Activated CD4-positive, alpha-beta T cell treated with anti-CD3 and anti-CD28 coated beads, Interleukin-2, amount 50 U/mL, for 1 hour (primary cell): ENCODE measurements around the gene GALR2.

Source experiments
- DNase-seq: peaks from one replicate; pipeline ENCODE4 v3.0.0-alpha.2; 2020

Gene GALR2

DNA sequence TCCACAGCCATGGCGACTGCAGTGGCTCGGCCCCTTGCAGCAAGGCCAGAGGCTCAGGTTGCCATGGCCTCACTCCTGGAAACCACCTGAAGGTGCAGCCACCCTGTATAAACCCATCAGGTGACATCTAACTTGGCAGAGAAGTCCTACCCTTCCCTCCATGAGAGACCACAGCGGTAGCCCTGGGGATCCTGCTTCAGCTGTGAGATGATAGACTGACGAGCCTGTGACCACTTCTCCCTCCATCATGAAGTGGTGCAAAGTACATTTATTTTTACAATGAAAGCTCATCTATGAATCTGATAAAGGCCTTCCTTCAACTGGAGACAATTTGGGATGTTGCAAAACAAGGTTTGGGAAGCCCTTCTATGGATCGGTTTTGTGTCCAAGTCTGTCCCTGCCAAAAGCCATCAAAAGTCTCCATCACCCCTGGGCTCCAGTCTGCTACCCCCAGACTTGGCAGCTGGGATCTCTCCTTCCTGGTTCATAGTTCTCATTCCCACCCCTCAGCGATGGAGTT lies 6.2 kb downstream of the GALR2 start:
- no peak for DNase-seq

DNA sequence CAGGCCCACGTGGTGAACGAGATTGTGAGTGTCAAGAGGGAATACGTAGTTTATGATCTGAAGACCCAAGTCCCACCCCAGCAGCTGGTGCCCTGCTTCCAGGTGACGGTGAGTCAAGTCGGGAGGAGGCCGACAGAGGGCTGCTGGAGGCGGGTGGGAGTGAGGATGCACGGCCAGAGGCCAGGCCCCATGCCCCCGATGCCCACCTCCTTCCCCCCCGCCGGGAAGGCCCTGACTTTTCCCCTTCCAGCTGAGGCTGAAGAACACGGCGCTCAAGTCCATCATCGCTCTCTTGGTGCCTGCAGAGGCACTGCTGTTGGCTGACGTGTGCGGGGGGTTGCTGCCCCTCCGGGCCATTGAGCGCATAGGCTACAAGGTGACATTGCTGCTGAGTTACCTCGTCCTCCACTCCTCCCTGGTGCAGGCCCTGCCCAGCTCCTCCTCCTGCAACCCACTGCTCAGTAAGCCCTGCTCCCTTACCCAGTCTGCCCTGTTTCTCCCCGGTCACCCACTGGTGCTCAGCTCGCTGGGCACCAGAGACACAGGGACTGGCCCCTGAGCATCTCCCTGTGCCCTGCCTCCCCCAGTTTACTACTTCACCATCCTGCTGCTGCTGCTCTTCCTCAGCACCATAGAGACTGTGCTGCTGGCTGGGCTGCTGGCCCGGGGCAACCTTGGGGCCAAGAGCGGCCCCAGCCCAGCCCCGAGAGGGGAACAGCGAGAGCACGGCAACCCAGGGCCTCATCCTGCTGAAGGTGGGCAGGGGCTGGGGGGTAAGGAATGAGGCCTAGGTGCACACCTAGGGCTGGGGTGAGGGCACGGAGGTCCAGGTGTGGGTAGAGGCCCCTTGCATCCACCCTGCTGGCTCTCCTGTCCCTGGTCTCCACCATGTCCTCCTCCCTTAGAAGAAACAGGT lies 7.0 kb downstream of the GALR2 start:
- DNase-seq: no peak

DNA sequence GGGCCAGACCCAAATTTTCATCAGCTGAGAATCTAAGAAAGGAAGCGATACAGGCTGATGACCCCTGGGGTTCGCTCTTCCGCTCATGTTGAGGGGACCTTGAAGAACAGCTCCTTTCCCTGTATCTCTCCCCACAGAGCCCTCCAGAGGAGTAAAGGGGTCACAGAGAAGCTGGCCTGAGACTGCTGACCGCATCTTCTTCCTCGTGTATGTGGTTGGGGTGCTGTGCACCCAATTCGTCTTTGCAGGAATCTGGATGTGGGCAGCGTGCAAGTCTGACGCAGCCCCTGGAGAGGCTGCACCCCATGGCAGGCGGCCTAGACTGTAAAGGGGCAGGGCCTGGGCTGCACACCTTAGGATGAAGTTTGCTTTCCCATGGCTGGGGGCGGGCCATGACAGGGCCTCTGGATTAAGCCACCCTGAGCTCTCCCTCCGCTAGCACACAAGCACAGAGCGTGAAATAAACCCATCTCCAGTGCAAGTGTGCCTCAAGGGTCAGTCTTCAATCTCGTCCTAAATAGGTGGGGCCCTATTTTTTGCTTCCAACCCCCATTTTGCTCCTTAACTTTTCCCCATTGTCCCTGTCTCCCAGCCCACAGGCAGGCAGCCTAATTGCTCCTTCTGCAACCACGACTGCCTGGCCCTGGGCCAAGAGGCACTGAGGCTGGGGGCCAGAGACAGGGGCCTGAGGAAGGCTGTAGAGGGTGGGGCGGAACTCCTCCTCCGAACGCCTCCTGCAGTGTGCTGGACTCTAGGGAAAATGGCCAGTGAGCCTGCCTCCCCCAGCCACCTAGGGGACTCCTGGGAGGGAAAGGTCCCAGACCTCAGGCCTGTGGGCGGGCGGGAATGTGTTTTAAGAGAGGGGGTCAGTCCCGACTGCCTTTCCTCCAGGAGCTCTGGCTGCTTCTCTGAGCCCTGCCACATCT lies 8.0 kb downstream of the GALR2 start:
- DNase-seq: no peak

DNA sequence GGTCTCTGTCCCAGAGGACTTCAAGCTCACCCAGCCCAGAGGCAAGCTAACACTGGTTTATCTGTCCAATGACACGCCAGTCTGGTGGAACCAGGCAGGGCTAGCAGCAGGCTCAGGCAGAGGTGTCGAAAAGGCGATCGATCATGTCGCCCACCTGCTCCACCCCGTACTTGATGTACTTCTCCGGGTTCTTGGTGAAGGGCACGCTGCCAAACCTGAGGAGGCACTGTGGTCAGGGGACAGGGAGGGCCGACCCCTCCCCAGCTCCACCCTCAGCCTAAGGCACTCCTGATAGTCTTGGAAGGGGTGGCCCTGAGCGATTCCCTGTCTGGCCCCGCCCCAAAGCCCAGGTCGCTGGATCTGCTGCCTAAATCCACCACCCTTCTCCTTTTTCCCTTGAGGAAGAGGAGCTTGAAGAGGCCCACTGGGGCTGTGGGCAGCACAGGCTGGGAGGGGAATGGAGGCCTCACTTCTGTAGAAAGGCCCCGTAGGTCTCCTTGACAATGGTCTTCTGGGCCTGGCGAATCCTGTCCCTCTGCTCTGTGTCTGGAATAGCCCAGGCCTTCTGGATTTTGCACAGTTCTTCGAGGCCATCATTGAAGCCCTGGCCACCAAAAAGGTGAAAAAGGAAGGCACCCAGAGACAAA lies 9.1 kb downstream of the GALR2 start:
- no peak for DNase-seq

DNA sequence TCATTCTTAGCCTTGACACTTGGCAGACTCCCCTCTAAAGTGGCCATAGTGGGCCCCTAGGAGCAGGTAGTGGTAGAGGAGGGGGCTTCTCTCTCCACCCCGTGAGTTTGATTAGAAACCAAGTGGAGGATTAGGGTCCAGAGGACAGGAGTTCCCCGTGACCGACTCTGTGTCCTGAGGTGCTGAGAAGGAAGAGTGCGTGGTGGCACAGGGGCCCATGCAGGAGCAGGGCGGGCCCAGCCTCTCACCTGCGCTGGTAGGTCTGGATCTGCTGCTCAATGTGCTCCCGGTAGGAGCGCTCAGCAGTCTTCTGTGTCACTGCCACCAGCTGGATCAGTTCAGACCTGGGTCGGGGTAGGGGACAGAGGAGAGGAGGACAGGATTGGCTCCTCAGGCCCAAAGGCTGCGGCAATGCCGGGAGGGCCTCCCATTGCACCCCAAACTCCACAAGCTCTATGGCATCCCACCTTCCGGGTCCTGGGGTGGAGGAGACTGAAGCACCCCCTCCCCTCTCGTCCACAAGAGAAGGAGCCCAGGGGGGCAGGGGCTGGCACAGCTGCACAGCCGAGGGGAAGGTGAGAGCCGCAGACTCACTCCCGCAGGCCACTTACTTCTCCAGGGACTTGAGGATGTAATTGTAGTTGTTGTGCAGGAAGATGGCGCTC lies 10.6 kb downstream of the GALR2 start:
- no peak for DNase-seq

DNA sequence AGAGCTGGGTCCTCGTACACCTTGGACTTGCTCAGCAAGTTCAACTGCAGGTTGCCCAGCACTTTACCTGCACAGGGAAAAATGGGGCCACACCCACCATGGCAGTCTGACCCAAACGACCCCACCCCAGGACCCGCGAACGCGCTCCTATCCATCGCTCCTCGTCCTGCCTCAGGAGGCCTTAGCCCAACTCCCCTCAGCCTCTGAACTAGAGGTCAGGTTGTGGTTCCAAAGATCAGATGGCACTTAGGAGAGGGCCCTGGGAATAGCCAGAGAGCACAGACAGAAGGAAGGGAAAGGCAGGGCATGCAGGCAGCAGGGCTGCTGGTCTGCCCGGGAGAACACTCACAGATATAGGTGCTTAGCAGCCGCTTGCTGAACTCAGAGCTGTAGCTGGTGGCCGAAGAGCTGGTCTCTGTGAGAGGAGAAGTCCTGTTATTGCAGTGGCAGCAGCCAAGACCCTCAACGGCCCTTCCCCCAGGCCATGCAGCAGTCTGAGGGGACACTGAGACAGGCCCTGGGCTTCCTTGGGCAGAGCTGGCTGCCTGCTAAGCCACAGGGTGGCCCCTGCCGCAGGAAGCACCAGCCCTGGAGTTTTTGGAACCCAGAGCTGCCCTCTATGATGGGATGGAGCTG lies 11.3 kb downstream of the GALR2 start:
- DNase-seq: no peak

DNA sequence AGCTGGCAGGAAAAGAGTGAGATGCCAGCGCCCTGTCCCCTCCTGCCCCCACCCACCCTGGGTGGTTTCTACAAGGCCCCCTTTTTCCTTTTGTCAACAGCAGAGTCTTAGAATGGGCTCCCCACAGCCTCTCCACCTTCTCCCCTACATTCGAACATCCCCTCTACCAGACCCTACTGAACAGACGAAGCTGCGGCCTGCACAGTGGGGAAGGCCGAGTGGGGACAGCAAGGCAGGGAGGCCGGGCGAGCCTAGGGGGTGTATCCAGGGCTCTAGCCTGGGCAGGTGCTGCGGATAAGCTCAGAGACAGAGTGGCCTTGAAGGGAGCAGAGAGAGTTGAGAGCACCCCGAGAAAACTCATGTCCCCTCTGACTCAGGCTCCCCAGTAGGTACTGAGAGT lies 11.8 kb downstream of the GALR2 start:
- no peak for DNase-seq

DNA sequence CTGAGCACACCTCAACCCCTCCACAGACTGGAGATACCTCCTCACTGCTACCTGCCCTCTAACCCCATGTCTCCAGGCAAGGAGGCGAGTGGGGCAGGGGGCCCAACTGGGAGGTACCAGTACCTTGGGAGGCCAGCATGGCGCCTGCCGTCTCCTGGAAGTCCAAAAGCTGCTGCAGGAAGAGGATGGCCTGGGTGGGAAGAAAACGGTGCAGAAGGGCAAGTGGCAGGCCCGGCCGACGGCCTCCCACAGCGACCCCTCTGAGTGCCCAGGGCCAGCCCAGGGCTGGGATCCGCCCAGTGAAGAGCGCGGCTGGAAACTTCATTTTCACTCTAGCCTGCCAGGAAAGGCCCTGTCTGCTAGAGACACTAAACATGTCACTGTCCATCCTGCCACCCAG lies 12.9 kb downstream of the GALR2 start:
- no peak for DNase-seq

DNA sequence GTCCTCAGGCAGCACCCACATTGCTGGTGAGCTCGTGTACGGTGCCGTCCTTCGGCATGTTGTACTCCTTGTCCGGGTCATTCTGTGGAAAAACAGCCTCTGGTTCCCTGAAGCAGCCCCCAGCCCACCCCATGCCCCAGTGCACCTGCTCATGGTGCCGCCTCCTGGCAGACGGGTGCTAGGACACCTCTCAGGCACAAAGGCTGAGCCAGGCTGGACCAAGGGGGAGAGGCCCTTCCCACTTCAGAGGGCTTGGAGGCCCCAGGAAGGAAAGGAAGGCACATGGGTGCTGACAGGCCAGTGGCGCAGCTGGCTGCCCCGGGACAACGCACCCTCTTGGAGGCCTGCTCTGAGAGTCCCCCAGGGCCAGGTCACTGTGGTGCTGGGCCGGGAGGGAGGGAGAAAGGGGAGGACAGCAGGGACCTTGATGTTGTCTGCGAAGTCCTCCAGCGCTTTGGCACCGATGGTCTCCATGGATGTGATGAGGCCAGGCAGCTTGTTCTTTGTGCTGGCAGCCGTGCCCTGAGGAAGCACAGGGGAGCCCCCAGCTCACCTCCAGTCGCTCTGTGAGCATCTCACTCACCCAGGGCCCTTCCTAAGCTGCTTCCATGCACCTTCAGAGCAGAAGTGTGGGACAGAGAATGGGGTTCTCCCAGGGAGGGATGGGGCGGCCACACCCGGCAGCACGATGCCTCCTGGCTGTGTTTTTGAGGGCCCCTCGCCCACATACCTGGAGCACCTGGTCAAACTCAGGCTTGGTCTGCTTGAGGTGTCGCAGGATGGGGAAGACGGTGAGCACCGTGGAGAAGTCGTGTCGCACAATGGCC lies 13.7 kb downstream of the GALR2 start:
- DNase-seq: no peak

DNA sequence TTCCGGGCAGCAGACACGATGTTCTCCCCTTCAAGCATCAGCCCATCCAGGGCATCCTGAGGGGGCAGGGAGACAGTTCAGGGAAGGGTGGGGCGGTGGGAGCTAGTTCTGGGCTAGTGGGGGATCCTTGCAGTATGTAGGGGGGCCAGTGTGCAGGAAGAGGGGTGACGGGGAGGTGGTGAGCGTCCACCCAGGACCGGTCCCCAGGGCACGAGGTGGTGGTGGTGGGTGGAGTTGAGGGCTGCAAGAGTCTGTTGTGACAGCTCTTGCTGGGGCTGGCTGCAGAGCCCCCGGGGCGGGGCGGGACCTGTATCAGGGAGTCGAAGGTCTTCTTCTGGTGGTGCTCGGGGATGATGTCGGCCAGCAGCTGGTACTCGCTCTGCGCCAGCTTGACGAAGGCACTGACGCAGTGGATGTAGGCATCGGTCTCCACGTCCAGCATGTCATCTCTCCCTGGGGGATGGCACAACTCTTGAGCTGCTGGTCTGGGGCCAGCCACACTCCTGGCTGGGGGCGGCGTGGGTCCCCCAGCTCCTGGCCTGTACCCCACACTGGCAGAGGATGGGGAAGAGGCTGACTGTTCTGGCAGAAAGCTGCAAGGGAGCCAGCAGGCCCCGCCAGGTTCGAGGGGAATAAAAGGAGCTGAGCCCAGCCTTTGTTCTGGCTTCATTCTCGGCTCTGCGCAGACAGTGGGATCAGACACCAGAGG lies 14.4 kb downstream of the GALR2 start:
- DNase-seq: no peak

DNA sequence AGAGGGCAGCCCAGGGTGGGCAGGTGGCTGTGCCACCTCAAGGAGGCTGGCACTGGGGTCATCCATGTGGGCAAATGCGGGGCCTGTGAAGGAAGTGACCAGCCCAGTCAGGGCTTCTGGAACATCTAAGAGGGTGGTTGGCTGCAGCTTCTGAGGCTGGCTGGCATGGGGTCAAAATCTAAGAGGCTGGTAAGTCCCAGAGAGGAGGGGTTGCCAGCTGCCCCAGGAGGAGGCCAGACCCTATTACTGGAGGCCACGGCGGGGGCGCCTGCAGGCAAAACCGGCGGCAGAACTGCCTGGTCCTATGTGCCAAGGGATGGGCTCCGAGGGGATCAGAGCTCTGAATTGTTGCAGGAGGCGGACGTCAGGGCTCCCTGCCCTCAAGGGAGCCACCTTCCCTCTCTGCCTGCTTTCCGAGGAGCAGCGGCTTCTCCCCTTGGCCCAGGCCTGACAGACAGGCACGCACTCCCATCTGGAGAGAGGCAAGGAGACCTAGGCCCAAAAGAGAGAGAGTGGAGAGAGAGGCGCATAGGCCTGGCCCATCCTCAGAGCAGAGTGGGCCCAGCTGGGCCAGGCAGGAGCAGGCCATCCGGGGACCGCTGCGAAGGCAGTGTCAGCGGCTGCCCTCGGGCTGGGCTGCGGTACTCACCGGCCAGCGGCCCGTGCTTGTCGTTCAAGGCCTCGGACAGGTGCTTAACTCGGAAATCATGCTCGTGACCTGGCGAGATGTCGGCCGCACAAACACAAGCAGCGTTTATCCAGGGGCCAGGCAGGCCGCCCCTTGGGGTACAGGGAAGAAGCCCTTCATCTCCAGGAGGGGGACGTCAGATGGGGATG lies 15.3 kb downstream of the GALR2 start:
- no peak for DNase-seq

DNA sequence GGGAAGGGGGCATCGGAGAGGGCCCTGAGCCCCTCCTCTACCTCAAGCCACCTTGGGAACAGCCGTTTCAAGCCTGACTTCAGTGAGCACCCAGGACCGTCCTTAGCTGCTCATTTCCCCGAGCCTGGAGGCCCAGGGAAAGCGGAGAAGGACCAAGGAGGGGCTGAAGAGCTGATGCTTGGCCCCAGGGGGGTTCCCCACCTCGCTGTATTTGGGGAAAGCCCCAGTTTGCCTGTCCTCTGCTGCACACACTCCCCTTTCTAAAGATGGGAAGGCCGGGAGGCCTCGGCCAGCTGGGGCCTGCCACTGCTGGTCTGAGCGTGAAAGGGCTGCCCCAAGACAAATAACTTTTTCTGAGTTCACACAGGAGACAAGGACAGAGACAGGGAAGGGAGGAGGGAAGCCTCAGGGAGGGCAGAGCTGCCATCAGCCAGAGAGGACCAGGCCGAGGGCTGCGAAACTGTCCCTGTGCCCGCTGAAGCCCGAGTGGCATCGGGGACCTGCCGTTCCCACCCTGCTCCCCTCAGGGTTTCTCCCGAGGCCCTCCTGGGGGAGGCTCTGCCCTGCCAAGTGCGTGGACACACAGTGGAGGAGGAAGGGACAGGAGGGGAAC lies 16.0 kb downstream of the GALR2 start:
- no peak for DNase-seq

DNA sequence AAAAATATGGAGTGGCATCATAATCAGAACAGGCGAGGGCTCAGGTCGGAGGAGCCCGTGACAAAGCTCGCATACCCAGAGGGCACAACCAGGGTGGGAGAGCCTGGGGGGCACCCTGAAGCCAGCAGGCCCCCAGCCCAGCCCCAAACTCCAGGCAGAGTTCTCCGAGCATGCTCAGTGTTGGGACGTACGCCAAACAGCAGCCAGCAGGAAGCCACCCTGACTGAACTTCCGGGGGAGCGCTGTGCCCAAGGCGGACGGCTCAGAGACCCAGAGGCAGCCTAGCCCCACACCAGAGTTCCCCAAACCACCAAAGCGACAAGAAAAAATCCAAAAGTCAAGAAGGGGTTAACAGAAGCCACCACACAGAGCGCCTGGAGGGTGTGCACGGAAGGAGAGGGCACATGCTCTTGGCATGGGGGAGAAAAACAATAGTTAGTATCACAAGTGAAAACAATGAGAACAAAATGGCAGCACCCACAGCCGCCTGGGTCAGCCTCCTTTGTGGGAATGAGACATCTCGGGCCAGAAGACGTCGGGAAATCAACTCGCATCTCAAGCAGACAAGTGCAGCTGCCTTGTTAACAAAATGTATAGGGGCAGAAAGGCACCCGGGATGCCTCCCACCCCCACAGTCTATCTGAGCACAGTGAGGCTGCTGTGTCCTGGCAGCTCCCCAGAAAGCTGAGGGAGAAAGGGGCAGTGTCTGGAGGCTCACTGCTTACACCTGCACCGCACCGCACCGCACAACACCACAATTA lies 17.1 kb downstream of the GALR2 start:
- DNase-seq: no peak

DNA sequence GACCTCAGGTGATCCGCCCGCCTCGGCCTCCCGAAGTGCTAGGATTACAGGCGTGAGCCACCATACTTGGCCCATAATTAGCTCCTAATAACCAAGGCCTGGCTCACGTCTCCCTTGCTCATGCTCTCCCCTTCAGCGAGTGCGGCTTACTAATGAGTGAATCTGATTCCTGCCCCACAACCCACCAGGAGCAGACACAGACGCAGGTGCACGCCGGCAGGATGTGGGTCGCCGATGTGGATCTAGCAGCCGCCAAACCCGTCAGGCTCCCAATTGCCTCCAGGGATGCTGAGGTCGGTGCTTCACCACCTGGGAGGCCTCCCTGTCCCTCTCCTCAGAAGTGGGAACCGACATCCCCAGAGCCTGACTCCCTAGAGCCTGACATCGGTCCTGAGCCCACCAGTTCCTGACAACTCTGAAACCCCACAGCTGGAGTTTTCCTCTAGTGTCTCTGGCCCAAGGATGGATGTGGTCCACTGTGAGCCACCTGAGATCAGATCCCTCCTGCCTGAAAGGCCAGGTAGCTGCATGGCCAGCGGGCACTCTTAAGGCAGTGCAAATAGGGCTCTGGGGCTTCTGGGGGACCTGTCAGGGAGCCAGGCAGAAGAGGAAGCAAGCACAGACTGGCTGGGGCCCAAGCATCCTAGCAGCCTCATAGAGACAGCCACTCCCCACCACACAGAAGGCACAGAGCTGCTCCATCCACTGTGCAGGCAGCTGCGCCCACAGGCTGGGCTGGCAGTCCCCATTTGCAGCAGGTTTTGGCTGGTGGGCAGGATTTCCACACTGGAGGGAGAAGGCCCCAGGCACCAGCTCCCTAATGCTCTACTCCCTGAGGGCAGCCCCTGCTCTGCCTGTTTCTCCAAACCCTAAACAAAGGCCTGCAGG lies 18.2 kb downstream of the GALR2 start:
- DNase-seq: no peak

DNA sequence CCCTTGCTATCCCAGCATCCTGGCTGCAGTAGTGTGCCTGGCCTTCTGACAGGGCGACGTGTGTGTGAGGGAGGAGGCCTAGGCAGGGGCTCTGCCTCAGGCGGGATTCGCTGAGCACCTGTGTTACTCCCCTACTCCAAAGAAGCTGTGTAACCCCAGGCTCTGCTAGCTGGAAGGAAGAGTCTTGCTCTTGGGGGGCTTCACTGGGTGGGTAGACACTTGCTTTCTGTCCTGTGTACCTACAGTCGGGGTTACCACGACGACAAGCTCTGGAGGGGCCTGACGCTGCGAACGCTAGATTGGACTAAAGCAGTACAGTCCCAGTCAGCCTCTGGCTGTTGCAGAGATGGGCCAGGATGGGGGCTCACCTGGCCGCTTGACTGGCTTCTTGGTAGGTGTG lies 19.5 kb downstream of the GALR2 start:
- DNase-seq: no peak

DNA sequence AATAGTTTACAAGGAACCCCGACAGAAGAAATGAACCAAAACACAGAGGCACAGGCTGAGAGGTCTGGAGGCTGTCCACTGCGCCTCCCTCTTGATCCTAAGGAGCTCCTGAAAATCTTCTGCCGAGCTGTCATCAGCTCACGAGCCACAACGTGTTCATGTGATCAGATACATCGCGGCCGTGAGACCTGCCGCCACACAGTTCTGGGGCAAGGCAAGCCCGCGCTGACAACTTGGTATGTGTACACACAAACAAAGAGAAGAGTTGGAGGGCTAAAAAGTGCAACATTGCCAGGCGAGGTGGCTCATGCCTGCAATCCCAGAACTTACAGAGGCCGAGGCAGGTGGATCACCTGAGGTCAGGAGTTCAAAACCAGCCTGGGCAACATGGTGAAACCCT lies 21.4 kb downstream of the GALR2 start:
- no peak for DNase-seq

DNA sequence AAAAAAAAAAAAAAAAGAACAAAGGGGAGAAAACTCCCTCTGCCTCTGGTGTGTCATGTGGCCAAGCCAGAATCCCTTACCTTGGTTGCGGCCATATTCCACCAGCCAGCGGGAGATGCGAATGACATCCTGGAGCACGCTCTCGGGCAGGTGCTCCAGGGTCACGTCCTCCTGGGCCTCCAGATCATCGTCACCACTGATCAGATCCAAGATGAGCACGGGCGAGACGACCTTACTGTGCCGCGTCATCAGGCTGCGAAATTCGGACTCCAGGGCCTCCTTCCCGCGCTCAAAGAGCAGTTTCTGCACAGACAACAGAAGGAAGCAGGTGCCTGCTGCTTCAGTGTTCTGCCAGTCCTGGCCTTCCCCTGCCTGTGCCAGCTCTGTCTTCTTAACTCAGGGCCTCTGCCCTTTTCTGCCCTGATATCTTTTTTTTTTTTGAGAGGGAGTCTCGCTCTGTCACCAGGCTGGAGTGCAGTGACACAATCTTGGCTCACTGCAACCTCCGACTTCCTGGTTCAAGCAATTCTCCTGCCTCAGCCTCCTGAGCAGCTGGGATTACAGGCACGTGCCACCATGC lies 23.2 kb downstream of the GALR2 start:
- no peak for DNase-seq
